Lower leg skin (tissue), 4 donors: ENCODE results near the gene SLC36A3. TPM values are rescaled to one million over a fixed set of nuclear protein-coding genes. Genes with fewer than 3 reads are reported as not detected.

Source experiments
- total RNA-seq, 4 donors: library from RNA; depleted of rRNA; stranded (reverse); fragments of >200 nt; gene quantifications; one replicate each; pipeline ENCODE4 v1.1.0, GENCODE V29; 2016

Gene SLC36A3
- total RNA-seq, 4 donors from 2014 or later, result not detected

Other genes starting within 250 kb of the SLC36A3 start
- 100 to 1,000 TPM in 1 of 4 donors, 10 to 100 TPM in 3; 91.2 to 123 (median 98.1) TPM for gene TNIP1, start 222.7 kb downstream of the SLC36A3 start, total RNA-seq
- gene ANXA6, start 146.0 kb downstream of the SLC36A3 start, total RNA-seq, result 10 to 100 TPM; 34.2 to 68.4 (median 43.3) TPM
- gene CCDC69, start 79.7 kb downstream of the SLC36A3 start, total RNA-seq, result 10 to 100 TPM; 21.4 to 33.3 (median 24.2) TPM
- 100 to 1,000 TPM in 3 of 4 donors, 10 to 100 TPM in 1; 88.8 to 138 (median 123) TPM for gene GM2A, start 50.6 kb downstream of the SLC36A3 start, total RNA-seq
- gene SLC36A2, start 43.8 kb upstream of the SLC36A3 start, total RNA-seq, result 1 to 10 TPM in 1 of 4 donors, not detected in 3; 1.5 TPM
- 1 to 10 TPM; 4.8 to 7.0 (median 6.5) TPM for gene SLC36A1, start 143.8 kb upstream of the SLC36A3 start, total RNA-seq